Motor neuron (in vitro differentiated cells): ENCODE measurements around the gene SCYL1. TPM values are rescaled to one million over a fixed set of nuclear protein-coding genes. Genes with fewer than 3 reads are reported as not detected.
"Not testable (repeated sequence)": the region's sequence is repeated elsewhere in the genome, so short reads cannot be mapped to it uniquely, and the experiment has no call there.

Source experiments
- ATAC-seq, 8 experiments: fragments of 200-7000 bp; cut with Tn5 transposase; replicated peaks in 6 of 8; 2 replicates each; pipeline ENCODE4 v1.8.0; 2021; ENCODE audit warnings: mild to moderate bottlenecking in 8 of 8, moderate library complexity in 8 of 8
- H3K27ac ChIP-seq, 2 donors: fragments of 250-450 bp; sonication (Bioruptor Pico); 2 replicates each; pipeline ENCODE4 v1.9.0; 2021; ENCODE audit warnings: antibody characterized with exemption in 2 of 2, mild to moderate bottlenecking in 2 of 2, moderate library complexity in 1 of 2
- H3K4me1 ChIP-seq, 2 donors: fragments of 250-450 bp; sonication (Bioruptor Pico); replicated peaks in 1 of 2; 2 replicates each; pipeline ENCODE4 v1.6.1; 2021; ENCODE audit warnings: antibody characterized with exemption in 2 of 2, mild to moderate bottlenecking in 2 of 2, moderate library complexity in 1 of 2
- H3K4me3 ChIP-seq, 5 donors: fragments of 250-450 bp; sonication (Bioruptor Pico); 2 replicates each; pipeline ENCODE4 v1.9.0; 2021; ENCODE audit warnings: antibody characterized with exemption in 5 of 5, mild to moderate bottlenecking in 5 of 5, moderate library complexity in 4 of 5
- WGBS, 10 experiments: fragments of 450-650 bp; shearing (Covaris generic); methylation state at CpG; one replicate each; pipeline ENCODE4 v1.0.0; 2022; 5-methylcytosine and 5-hydroxymethylcytosine counted together
- in situ Hi-C, 9 experiments: fragments of 400-800 bp; cut with MboI; loops; one replicate each; pipeline ENCODE4 v1.15.0; 2021; ENCODE audit warnings: low sequenced_read_pairs in 9 of 9, low pct_unique_long_range_greater_than_20kb in 2 of 9; ENCODE audit not compliant: unreplicated experiment in 9 of 9
- total RNA-seq, 8 experiments: library from RNA; unstranded; fragments of 300-600 nt; gene quantifications; 2 replicates each; pipeline versions ENCODE4 v1.2.3 to v1.2.4, GENCODE V29; 2022

Gene SCYL1
- total RNA-seq, 8 experiments from 2014 or later = 39.2 to 119 (median 57.7) TPM

GRCh38 chr11:65522718-65523630 lies 1.9 kb upstream of the SCYL1 start:
- in situ Hi-C loops = loop anchor here in 4 of 9 experiments (25.0 kb wide), 2 partner anchors 111 to 161 kb away; partner anchors contain the start of genes NEAT1 (in 3 of the 4) and TIGD3 (in 1 of the 4)
- not testable (repeated sequence) for H3K27ac ChIP-seq, ATAC-seq, H3K4me3 ChIP-seq
- H3K4me1 ChIP-seq = peaks cover 19 to 24% of the 10 kb centered on the region in 2 donors
- WGBS, 10 experiments = 57 to 100% (median 67%) methylated on average over 3 to 12 of the region's 18 CpGs

DNA sequence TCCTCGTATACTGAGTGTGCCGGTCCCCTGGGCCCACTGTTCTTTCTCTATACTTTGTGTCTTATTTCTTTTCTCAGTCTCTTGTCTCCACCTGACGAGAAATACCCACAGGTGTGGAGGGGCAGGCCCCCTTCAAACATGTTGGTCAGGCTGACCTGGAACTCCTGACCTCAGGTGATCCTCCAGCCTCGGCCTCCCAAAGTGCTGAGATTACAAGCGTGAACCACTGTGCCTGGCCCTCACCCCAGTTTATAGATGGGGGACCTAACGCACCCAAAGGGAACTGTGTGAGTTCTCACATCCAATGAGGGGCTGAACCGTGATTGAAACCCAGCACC lies 1.3 kb upstream of the SCYL1 start:
- WGBS, 10 experiments = 83 to 100% (median 100%) methylated on average over 1 to 4 of the region's 7 CpGs; no CpG with 5 or more reads in 3 of the 10 experiments
- not testable (repeated sequence) for H3K27ac ChIP-seq, H3K4me3 ChIP-seq, ATAC-seq
- in situ Hi-C loops = loop anchor here in 4 of 9 experiments (25.0 kb wide), 2 partner anchors 111 to 161 kb away; partner anchors contain the start of genes NEAT1 (in 3 of the 4) and TIGD3 (in 1 of the 4)
- H3K4me1 ChIP-seq = peaks cover 19 to 24% of the 10 kb centered on the region in 2 donors

GRCh38 chr11:65524014-65524740 lies 706 bp upstream of the SCYL1 start:
- peak; percentile 49 to 64 (median 62) for ATAC-seq
- H3K4me1 ChIP-seq = peaks cover 19 to 24% of the 10 kb centered on the region in 2 donors
- 0 to 65% (median 25%) methylated on average over 1 to 9 of the region's 12 CpGs; no CpG with 5 or more reads in 3 of the 10 experiments for WGBS, 10 experiments
- H3K27ac ChIP-seq = peak overlapping the region in 1 of 2 donors; percentile 17
- peak overlapping the region; percentile 79 to 100 (median 97) for H3K4me3 ChIP-seq
- in situ Hi-C loops = loop anchor here in 4 of 9 experiments (25.0 kb wide), 2 partner anchors 112 to 162 kb away; partner anchors contain the start of genes NEAT1 (in 3 of the 4) and TIGD3 (in 1 of the 4)

GRCh38 chr11:65525546-65526480 lies 930 bp downstream of the SCYL1 start:
- WGBS, 10 experiments = 0 to 80% (median 20%) methylated on average over 1 to 3 of the region's 31 CpGs; no CpG with 5 or more reads in 6 of the 10 experiments
- peak overlapping the region; percentile 64 to 89 for H3K27ac ChIP-seq
- H3K4me1 ChIP-seq = peaks cover 19 to 24% of the 10 kb centered on the region in 2 donors
- no peak for ATAC-seq
- H3K4me3 ChIP-seq = peak overlapping the region; percentile 79 to 100 (median 97)
- in situ Hi-C loops = no loop called here

DNA sequence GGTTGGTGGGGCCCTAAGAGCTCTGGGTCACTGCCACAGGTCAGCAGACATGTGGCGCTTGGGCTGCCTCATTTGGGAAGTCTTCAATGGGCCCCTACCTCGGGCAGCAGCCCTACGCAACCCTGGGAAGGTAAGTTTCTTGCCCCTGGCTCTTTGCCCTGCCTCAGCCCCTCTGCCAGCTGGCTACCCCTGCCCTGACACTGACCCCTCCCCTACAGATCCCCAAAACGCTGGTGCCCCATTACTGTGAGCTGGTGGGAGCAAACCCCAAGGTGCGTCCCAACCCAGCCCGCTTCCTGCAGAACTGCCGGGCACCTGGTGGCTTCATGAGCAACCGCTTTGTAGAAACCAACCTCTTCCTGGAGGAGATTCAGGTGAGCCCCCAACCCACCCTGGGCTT lies 1.9 kb downstream of the SCYL1 start:
- in situ Hi-C loops = no loop called here
- peaks cover 17 to 24% of the 10 kb centered on the region in 2 donors for H3K4me1 ChIP-seq
- no peak overlapping the region for H3K27ac ChIP-seq
- no CpG with 5 or more reads among the region's 8 CpGs for WGBS, 10 experiments
- ATAC-seq = no peak
- no peak overlapping the region for H3K4me3 ChIP-seq

DNA sequence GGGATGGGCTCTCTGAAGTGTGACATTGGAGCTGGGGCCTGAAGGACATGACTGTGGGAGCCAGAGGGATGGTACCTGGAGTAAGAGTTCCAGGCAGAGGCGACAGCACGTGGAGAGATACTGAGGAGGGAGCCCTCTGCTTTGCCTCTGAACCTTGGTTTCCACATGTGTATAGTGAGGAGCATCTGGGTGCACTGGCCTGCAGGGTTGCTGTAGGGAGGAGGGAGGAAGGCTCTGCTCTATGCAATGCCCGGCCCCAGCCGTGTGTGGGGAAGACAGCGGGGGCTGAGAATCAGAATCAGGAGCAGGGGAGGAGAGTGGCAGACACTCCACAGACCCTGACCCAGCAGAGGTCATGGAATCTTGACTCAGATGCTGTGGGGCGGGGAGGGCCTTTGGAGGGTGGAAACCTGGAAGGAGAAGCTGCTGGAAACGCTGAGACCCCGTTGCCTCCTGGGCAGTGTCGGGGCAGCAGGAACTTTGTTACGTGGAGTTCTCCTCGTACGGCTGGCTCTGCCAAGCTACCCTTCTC lies 4.0 kb downstream of the SCYL1 start:
- Histone ChIP-seq H3K4me3 (no peak overlapping the region), H3K4me1 (peaks cover 11% of the 10 kb centered on the region in 2 donors), H3K27ac (no peak overlapping the region)
- in situ Hi-C loops = no loop called here
- ATAC-seq = no peak
- WGBS, 10 experiments = 69 to 88% (median 79%) methylated on average over 2 to 10 of the region's 12 CpGs; no CpG with 5 or more reads in 5 of the 10 experiments

DNA sequence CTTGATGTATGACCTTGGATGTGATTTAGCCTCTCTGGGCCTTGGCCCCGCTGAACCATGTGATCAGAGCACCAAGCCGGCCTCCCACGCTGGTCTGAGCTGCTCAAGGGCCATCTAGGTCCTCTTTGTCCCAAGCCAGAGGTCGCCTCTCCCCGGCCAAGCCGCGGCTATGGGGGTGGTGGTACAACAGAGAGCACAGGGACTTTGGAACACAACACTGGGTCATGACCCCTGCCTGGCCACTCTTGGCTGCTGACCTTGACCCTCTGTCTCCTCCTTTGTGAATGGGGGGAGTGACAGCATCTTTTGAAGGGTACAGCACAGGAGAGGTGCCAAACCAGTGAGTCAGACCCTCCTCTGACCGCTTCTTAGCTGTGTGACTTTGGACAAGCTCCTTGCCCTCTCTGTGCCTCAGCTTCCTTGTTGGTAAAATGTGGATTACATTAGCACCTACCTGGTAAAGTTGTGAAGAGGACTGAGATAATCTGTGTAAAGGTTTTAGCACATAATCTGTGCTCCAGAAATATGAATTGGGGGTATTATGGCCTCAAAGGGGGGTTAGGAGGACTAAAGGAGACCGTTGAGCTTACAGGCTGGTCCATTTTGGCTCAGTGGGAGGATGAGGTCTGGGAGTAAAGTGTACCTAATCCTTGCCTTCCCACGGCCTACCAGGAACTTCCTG lies 4.7 kb downstream of the SCYL1 start:
- Histone ChIP-seq H3K27ac (no peak overlapping the region), H3K4me1 (peaks cover 6% of the 10 kb centered on the region in 2 donors), H3K4me3 (no peak overlapping the region)
- in situ Hi-C loops = no loop called here
- no peak for ATAC-seq
- 67 to 100% (median 92%) methylated on average over 1 to 5 of the region's 10 CpGs; no CpG with 5 or more reads in 3 of the 10 experiments for WGBS, 10 experiments

- ATAC-seq = peak in 1 of 8 experiments; percentile 38
- Histone ChIP-seq H3K4me1 (peaks cover 6% of the 10 kb centered on the region in 2 donors), H3K27ac (no peak overlapping the region)
These were observed 5.2 kb downstream of the SCYL1 start for GRCh38 chr11:65530157-65530496.

GRCh38 chr11:65532388-65533064 lies 7.6 kb downstream of the SCYL1 start:
- ATAC-seq = no peak
- 50 to 95% (median 79%) methylated on average over 1 to 8 of the region's 15 CpGs; no CpG with 5 or more reads in 5 of the 10 experiments for WGBS, 10 experiments
- Histone ChIP-seq H3K4me3 (no peak overlapping the region), H3K27ac (no peak overlapping the region), H3K4me1 (no peaks in the 10 kb centered on the region)
- in situ Hi-C loops = no loop called here

More at GRCh38 chr11:65530157-65530496, 5.2 kb downstream of the SCYL1 start:
- WGBS, 10 experiments = 72 to 100% (median 89%) methylated on average over 1 to 4 of the region's 5 CpGs; no CpG with 5 or more reads in 4 of the 10 experiments
- in situ Hi-C loops = no loop called here
- H3K4me3 ChIP-seq = no peak overlapping the region

GRCh38 chr11:65535102-65535501 lies 10.2 kb downstream of the SCYL1 start:
- in situ Hi-C loops = no loop called here

More at GRCh38 chr11:65535102-65535501, 10.2 kb downstream of the SCYL1 start:
- no peak for ATAC-seq
- Histone ChIP-seq H3K4me3 (no peak overlapping the region), H3K27ac (no peak overlapping the region), H3K4me1 (peaks cover 5 to 14% of the 10 kb centered on the region in 2 donors)
- WGBS, 10 experiments = 86 to 93% (median 90%) methylated on average over 2 to 8 of the region's 9 CpGs; no CpG with 5 or more reads in 7 of the 10 experiments
